Coronary artery (tissue), 2 donors: ENCODE results near the gene PRSS2.

Experiments
- DNase-seq: peaks from one replicate; pipeline ENCODE4 v3.0.0-alpha.2; 2017; ENCODE audit warnings: low spot score
- H3K27ac ChIP-seq, 2 donors: fragments of 200-600 bp; sonication (generic); one replicate each; pipeline ENCODE4 v1.5.1; 2016 to 2019
- H3K4me3 ChIP-seq: fragments of 200-600 bp; sonication (generic); 2 replicates; pipeline ENCODE4 v1.5.1; 2016; ENCODE audit warnings: mild to moderate bottlenecking, moderate library complexity
- CTCF ChIP-seq: fragments of 200-600 bp; sonication (generic); IDR thresholded peaks from one replicate; pipeline ENCODE4 v1.5.1; 2019; ENCODE audit warnings: antibody characterized with exemption

PRSS2 gene

GRCh38 chr7:142800088-142800487 lies 29.3 kb downstream of the PRSS2 start:
- TF ChIP-seq CTCF, result no peak
- no peak overlapping the region for H3K27ac ChIP-seq
- no peak overlapping the region for H3K4me3 ChIP-seq
- DNase-seq, result no peak

- no peak for DNase-seq
- no peak overlapping the region for H3K4me3 ChIP-seq
- no peak overlapping the region for H3K27ac ChIP-seq
- no peak for TF ChIP-seq CTCF
Observed at GRCh38 chr7:142800699-142801260, 30.0 kb downstream of the PRSS2 start.

- Histone ChIP-seq H3K4me3 (no peak overlapping the region), H3K27ac (no peak overlapping the region)
- peak; percentile 41 for DNase-seq
- TF ChIP-seq CTCF, result no peak
Observed at GRCh38 chr7:142801601-142802295, 31.0 kb downstream of the PRSS2 start.

GRCh38 chr7:142802301-142802700 lies 31.5 kb downstream of the PRSS2 start:
- peak; percentile 33 for DNase-seq
- no peak for TF ChIP-seq CTCF
- Histone ChIP-seq H3K27ac (no peak overlapping the region), H3K4me3 (no peak overlapping the region)

GRCh38 chr7:142803901-142804300 lies 33.1 kb downstream of the PRSS2 start:
- H3K27ac ChIP-seq, result no peak overlapping the region
- no peak for TF ChIP-seq CTCF
- no peak overlapping the region for H3K4me3 ChIP-seq
- peak; percentile 26 for DNase-seq

- Histone ChIP-seq H3K4me3 (no peak overlapping the region), H3K27ac (no peak overlapping the region)
- no peak for TF ChIP-seq CTCF
- DNase-seq, result no peak
Observed at GRCh38 chr7:142804728-142805207, 34.0 kb downstream of the PRSS2 start.
